ENCODE results near the gene AMBP. TPM values are rescaled to one million over a fixed set of nuclear protein-coding genes. Genes with fewer than 3 reads are reported as not detected.
A peak's percentile ranks its signal among the peaks of the same experiment; 100 is the strongest.

AMBP gene
- total RNA-seq, 1 donor from 2014 or later, result 0.29 TPM

DNA sequence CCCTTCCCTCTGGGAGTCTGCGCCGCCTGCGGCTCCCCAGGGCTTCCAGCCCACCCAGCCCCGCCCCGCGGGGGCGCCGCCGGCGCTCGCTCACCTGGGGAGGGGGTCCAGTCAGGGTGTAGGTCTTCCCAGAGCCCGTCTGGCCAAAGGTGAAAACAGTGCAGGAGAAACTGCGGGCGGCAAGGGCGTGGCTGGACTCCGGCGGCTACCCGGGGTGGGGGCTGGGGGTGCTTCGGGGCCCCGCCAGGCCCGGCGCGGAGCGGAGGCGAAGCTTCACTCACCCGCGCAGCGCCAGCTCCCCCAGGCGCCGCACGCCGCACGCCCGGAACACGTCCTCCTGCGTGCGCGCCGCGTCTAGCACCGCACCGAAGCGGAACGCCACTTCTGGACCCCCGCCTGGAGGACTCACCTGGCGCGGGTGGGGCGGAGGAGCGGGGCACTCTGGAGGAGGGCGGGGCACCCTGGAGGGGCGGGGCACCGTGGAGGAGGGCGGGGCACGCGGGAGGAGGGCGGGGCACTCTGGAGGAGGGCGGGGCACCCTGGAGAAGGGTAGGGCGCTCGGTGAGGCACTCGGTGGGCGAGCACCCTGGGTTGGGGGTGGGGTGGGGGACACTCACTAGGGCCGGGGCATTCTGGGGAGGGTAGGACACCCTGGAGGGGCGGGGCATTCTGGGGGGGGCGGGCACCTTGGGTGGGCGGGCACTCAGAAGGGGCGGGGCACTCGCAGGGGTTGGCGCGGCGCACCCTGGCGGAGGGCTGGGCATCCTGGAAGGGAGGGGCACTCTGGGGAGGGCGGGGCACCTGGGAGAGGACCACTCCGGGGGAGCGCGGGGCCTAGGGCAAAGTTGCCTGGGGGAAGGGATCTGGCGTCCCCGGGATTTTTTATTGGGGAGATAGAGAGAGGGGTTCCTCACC, 20.2 kb upstream of the AMBP start:
- peak overlapping the region; percentile 68 for H3K4me3 Mint-ChIP-seq (ENCODE audit: unreplicated experiment)
- peaks cover 3% of the 10 kb centered on the region for H3K4me1 Mint-ChIP-seq (ENCODE audit: low read depth, unreplicated experiment)
- H3K27me3 Mint-ChIP-seq (ENCODE audit: unreplicated experiment), result peaks cover 3% of the 10 kb centered on the region
- H3K36me3 Mint-ChIP-seq (ENCODE audit: unreplicated experiment), result peaks cover 10% of the 10 kb centered on the region
- TF ChIP-seq, protein P1, sequence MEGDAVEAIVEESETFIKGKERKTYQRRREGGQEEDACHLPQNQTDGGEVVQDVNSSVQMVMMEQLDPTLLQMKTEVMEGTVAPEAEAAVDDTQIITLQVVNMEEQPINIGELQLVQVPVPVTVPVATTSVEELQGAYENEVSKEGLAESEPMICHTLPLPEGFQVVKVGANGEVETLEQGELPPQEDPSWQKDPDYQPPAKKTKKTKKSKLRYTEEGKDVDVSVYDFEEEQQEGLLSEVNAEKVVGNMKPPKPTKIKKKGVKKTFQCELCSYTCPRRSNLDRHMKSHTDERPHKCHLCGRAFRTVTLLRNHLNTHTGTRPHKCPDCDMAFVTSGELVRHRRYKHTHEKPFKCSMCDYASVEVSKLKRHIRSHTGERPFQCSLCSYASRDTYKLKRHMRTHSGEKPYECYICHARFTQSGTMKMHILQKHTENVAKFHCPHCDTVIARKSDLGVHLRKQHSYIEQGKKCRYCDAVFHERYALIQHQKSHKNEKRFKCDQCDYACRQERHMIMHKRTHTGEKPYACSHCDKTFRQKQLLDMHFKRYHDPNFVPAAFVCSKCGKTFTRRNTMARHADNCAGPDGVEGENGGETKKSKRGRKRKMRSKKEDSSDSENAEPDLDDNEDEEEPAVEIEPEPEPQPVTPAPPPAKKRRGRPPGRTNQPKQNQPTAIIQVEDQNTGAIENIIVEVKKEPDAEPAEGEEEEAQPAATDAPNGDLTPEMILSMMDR (IDR thresholded peaks at IDR 0.05; ENCODE audit: partially characterized antibody, unreplicated experiment), result no peak
- no peak overlapping the region for H3K27ac Mint-ChIP-seq (ENCODE audit: unreplicated experiment)
- H3K9me3 Mint-ChIP-seq (ENCODE audit: unreplicated experiment), result peaks cover 13% of the 10 kb centered on the region
- DNase-seq, result peak; percentile 73

GRCh38 chr9:114097613-114098020, 19.5 kb upstream of the AMBP start:
- no peak for DNase-seq
- TF ChIP-seq, protein P1 (IDR thresholded peaks at IDR 0.05; ENCODE audit: partially characterized antibody, unreplicated experiment), result no peak
- peaks cover 12% of the 10 kb centered on the region for H3K9me3 Mint-ChIP-seq (ENCODE audit: unreplicated experiment)
- peaks cover 3% of the 10 kb centered on the region for H3K4me1 Mint-ChIP-seq (ENCODE audit: low read depth, unreplicated experiment)
- peaks cover 5% of the 10 kb centered on the region for H3K27me3 Mint-ChIP-seq (ENCODE audit: unreplicated experiment)
- no peak overlapping the region for H3K27ac Mint-ChIP-seq (ENCODE audit: unreplicated experiment)
- peaks cover 8% of the 10 kb centered on the region for H3K36me3 Mint-ChIP-seq (ENCODE audit: unreplicated experiment)
- peak overlapping the region; percentile 61 for H3K4me3 Mint-ChIP-seq (ENCODE audit: unreplicated experiment)

DNA sequence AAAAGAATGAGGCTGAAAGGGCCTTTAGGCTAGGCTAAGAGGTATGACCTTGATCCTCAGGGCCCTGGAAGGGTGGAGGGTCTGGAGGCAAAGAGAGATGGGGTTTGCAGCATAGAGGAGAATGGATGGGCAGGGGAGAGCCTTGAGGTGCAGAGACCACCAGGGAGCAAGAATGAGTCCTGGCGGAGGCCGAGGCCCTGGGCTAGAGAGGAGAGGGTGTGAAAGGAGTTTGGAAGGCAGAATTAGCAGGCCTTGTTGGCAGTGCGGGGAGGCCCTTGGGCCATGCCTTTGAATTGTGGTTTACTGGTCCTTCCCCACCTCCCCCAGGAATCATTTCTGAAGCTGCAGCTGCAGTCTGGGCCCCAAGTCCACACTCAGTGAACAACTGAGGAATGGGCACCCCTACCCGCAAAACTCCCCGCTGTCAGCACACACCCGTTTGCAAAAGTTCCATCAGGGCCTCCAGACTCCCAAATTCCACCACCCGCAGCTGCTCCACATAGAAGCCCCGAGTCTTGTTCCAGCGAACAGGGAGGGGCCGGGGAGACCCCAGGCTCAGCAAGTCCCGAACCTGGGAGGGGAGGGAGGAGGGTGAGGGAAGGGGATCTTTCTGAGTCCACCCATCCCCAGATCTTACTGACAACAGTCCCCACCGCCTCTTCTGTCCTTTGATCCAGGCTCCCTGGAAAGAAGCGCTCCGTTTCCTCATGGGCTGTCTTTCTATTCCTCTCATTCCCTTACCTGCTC, 18.9 kb upstream of the AMBP start:
- H3K27me3 Mint-ChIP-seq (ENCODE audit: unreplicated experiment), result peaks cover 5% of the 10 kb centered on the region

GRCh38 chr9:114096041-114096511, 18.0 kb upstream of the AMBP start:
- peaks cover 6% of the 10 kb centered on the region for H3K9me3 Mint-ChIP-seq (ENCODE audit: unreplicated experiment)
- peaks cover 5% of the 10 kb centered on the region for H3K27me3 Mint-ChIP-seq (ENCODE audit: unreplicated experiment)
- DNase-seq, result no peak
- no peak overlapping the region for H3K27ac Mint-ChIP-seq (ENCODE audit: unreplicated experiment)
- TF ChIP-seq, protein P1 (IDR thresholded peaks at IDR 0.05; ENCODE audit: partially characterized antibody, unreplicated experiment), result no peak
- no peaks in the 10 kb centered on the region for H3K36me3 Mint-ChIP-seq (ENCODE audit: unreplicated experiment)
- H3K4me3 Mint-ChIP-seq (ENCODE audit: unreplicated experiment), result peak overlapping the region; percentile 35
- H3K4me1 Mint-ChIP-seq (ENCODE audit: low read depth, unreplicated experiment), result peaks cover 3% of the 10 kb centered on the region

More for the DNA sequence above, 18.9 kb upstream of the AMBP start:
- no peak overlapping the region for H3K27ac Mint-ChIP-seq (ENCODE audit: unreplicated experiment)
- DNase-seq, result no peak
- peaks cover 10% of the 10 kb centered on the region for H3K9me3 Mint-ChIP-seq (ENCODE audit: unreplicated experiment)
- peaks cover 3% of the 10 kb centered on the region for H3K4me1 Mint-ChIP-seq (ENCODE audit: low read depth, unreplicated experiment)
- peak overlapping the region; percentile 61 for H3K4me3 Mint-ChIP-seq (ENCODE audit: unreplicated experiment)
- H3K36me3 Mint-ChIP-seq (ENCODE audit: unreplicated experiment), result peaks cover 5% of the 10 kb centered on the region
- TF ChIP-seq, protein P1 (IDR thresholded peaks at IDR 0.05; ENCODE audit: partially characterized antibody, unreplicated experiment), result no peak

All from glutamatergic neuron (in vitro differentiated cells).